ENCODE results near the gene TMEM272. TPM values are rescaled to one million over a fixed set of nuclear protein-coding genes. Genes with fewer than 3 reads are reported as not detected.
A peak's percentile ranks its signal among the peaks of the same experiment; 100 is the strongest.

The TMEM272 gene
- total RNA-seq, 1 donor from 2014 or later: not detected

DNA sequence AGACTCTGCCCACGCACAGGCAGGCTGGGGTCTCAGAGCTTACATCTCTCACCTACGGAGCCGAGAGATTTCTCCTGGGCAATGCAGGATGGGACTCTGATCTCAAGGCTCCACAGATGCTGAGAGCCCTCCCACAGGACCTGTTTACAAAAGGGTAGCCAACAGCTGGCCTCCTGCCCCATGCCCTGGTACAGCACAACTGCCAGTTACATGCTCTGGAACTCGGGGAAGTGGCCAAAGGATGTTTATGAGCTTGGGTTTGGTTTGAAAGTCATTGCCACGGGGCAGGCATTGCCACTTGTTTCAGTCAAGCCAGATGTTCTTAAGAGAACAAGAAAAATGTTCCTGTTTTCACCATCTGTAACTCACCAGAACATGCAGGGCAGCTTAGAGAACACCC lies 44.5 kb downstream of the TMEM272 start:
- Histone ChIP-seq H2AFZ (replicated peaks) (no peak overlapping the region), H3K9me3 (ENCODE audit: low read depth) (no peaks in the 10 kb centered on the region), H3K4me1 (peaks cover 58% of the 10 kb centered on the region), H3F3A (ENCODE audit: low read depth) (peaks cover 28% of the 10 kb centered on the region), H3K4me3 (no peak overlapping the region), H4K20me1 (ENCODE audit: low read depth) (peaks cover 7% of the 10 kb centered on the region), H3K4me2 (peak overlapping the region; percentile 84), H3K36me3 (no peaks in the 10 kb centered on the region), H3K9ac (no peak overlapping the region), H3K27ac (no peak overlapping the region), H3K79me2 (ENCODE audit: low read depth) (no peaks in the 10 kb centered on the region), H3K27me3 (no peaks in the 10 kb centered on the region)
- TF ChIP-seq EZH2 (IDR thresholded peaks at IDR 0.05): no peak
- TF ChIP-seq EZH2phosphoT487 (IDR thresholded peaks at IDR 0.05): no peak
- TF ChIP-seq, protein P1, sequence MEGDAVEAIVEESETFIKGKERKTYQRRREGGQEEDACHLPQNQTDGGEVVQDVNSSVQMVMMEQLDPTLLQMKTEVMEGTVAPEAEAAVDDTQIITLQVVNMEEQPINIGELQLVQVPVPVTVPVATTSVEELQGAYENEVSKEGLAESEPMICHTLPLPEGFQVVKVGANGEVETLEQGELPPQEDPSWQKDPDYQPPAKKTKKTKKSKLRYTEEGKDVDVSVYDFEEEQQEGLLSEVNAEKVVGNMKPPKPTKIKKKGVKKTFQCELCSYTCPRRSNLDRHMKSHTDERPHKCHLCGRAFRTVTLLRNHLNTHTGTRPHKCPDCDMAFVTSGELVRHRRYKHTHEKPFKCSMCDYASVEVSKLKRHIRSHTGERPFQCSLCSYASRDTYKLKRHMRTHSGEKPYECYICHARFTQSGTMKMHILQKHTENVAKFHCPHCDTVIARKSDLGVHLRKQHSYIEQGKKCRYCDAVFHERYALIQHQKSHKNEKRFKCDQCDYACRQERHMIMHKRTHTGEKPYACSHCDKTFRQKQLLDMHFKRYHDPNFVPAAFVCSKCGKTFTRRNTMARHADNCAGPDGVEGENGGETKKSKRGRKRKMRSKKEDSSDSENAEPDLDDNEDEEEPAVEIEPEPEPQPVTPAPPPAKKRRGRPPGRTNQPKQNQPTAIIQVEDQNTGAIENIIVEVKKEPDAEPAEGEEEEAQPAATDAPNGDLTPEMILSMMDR (IDR thresholded peaks at IDR 0.05): no peak
- no peak overlapping the region for H3K4me3 Mint-ChIP-seq
- peaks cover 75% of the 10 kb centered on the region for H3K4me1 Mint-ChIP-seq
- no peak for DNase-seq (ENCODE audit: low spot score)
- H3K9me3 Mint-ChIP-seq: no peaks in the 10 kb centered on the region
- peaks cover 6% of the 10 kb centered on the region for H3K27me3 Mint-ChIP-seq (ENCODE audit: insufficient read depth, low read depth)
- H3K36me3 Mint-ChIP-seq: peaks cover 3% of the 10 kb centered on the region
- no peak overlapping the region for H3K27ac Mint-ChIP-seq

DNA sequence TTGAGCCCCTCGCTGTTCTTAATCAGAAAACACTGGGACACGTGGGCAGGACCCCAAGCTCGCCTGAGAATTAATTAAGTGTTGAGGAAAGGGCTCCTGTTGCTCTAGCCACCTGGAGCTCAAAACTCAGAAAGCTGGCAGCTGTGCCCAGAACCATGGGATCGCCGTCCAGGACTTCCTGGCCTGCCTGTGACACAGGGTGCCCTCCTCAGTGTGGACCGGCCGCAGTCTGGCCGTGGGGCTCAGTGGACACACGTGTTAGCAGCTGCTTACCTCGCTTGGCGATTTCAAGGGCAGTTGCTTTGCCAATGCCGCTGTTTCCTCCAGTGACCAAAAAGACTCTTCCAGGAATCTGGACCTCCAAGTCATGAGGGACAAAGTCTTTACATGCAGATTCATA lies 45.7 kb downstream of the TMEM272 start:
- H3K36me3 ChIP-seq: no peaks in the 10 kb centered on the region
- H3K4me3 Mint-ChIP-seq: no peak overlapping the region
- peaks cover 54% of the 10 kb centered on the region for H3K4me1 ChIP-seq
- H3K9ac ChIP-seq: no peak overlapping the region
- no peak for DNase-seq (ENCODE audit: low spot score)
- peaks cover 67% of the 10 kb centered on the region for H3K4me1 Mint-ChIP-seq
- no peaks in the 10 kb centered on the region for H3K9me3 ChIP-seq (ENCODE audit: low read depth)
- no peak for TF ChIP-seq EZH2phosphoT487 (IDR thresholded peaks at IDR 0.05)
- TF ChIP-seq, protein P1 (IDR thresholded peaks at IDR 0.05): no peak
- no peak for TF ChIP-seq EZH2 (IDR thresholded peaks at IDR 0.05)
- H3K27me3 Mint-ChIP-seq (ENCODE audit: insufficient read depth, low read depth): no peaks in the 10 kb centered on the region
- no peak overlapping the region for H3K4me3 ChIP-seq
- no peaks in the 10 kb centered on the region for H3K9me3 Mint-ChIP-seq
- H3K27ac Mint-ChIP-seq: no peak overlapping the region
- peaks cover 28% of the 10 kb centered on the region for H3F3A ChIP-seq (ENCODE audit: low read depth)
- peak overlapping the region; percentile 19 for H3K4me2 ChIP-seq
- H3K27ac ChIP-seq: no peak overlapping the region
- H3K27me3 ChIP-seq: no peaks in the 10 kb centered on the region
- no peak overlapping the region for H2AFZ ChIP-seq (replicated peaks)
- H3K36me3 Mint-ChIP-seq: peaks cover 5% of the 10 kb centered on the region
- H4K20me1 ChIP-seq (ENCODE audit: low read depth): peaks cover 7% of the 10 kb centered on the region
- no peaks in the 10 kb centered on the region for H3K79me2 ChIP-seq (ENCODE audit: low read depth)

DNA sequence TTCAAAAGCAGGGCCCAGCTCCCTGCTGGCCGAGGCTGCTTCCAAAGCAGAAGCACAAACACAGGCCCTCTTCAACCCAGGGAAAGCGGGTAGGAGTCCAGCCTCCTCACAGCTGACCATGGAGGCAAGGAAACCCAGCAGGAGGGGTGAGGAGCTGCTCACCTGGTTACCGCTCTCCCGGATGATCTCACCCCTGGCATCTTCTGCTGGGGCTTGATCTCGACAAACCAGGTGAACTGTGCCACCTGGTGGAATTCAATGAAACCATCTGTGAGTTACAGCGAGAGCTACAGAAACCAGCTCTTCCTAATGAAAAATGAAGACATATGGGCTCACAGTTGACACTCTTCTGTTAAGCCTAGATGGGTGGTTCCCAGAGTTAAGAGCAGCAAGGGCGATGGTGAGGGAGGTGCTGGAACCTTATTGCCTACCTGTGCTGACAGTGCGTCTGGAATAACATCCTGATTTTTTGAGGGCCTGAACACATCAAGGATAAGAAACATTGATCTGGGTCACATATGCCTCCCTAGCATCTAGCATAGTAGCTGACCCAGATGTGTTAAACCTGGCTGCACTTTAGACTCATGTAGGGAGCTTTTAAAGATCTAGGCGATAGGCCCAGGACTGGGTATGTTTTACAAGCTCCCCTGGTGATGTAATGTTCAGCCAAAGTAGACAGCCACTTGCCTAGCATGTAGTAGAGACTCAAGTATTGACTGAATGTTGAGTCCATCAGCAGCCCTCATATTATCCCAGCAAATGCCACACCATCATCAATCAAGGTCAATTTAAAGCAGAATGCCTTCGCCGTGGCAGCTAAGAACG lies 47.1 kb downstream of the TMEM272 start:
- peaks cover 46% of the 10 kb centered on the region for H3K4me1 ChIP-seq
- H3F3A ChIP-seq (ENCODE audit: low read depth): peaks cover 24% of the 10 kb centered on the region
- Mint-ChIP-seq H3K27me3 (ENCODE audit: insufficient read depth, low read depth) (no peaks in the 10 kb centered on the region), H3K36me3 (peaks cover 5% of the 10 kb centered on the region), H3K27ac (no peak overlapping the region), H3K4me3 (no peak overlapping the region), H3K9me3 (no peaks in the 10 kb centered on the region), H3K4me1 (peaks cover 60% of the 10 kb centered on the region)
- no peaks in the 10 kb centered on the region for H3K79me2 ChIP-seq (ENCODE audit: low read depth)
- no peak overlapping the region for H3K4me3 ChIP-seq
- no peaks in the 10 kb centered on the region for H3K9me3 ChIP-seq (ENCODE audit: low read depth)
- peak; percentile 64 for DNase-seq (ENCODE audit: low spot score)
- no peaks in the 10 kb centered on the region for H3K27me3 ChIP-seq
- no peaks in the 10 kb centered on the region for H3K36me3 ChIP-seq
- H3K9ac ChIP-seq: no peak overlapping the region
- H3K27ac ChIP-seq: no peak overlapping the region
- H4K20me1 ChIP-seq (ENCODE audit: low read depth): peaks cover 7% of the 10 kb centered on the region
- H3K4me2 ChIP-seq: no peak overlapping the region
- no peak for TF ChIP-seq EZH2 (IDR thresholded peaks at IDR 0.05)
- TF ChIP-seq, protein P1 (IDR thresholded peaks at IDR 0.05): peak; percentile 56
- no peak overlapping the region for H2AFZ ChIP-seq (replicated peaks)
